Measurements from ENCODE around the gene GOPC.

GOPC gene

GRCh38 chr6:117595099-117595923 is 7.0 kb downstream of the GOPC start:
- no peak overlapping the region for H3K27ac ChIP-seq

GRCh38 chr6:117592983-117593759 is 9.1 kb downstream of the GOPC start:
- H3K4me3 ChIP-seq = no peak overlapping the region
- DNase-seq (ENCODE audit: low spot score) = no peak
- no peak overlapping the region for H3K27ac ChIP-seq
- no peak for TF ChIP-seq CTCF (IDR thresholded peaks at IDR 0.05)

More at GRCh38 chr6:117595099-117595923, 7.0 kb downstream of the GOPC start:
- TF ChIP-seq CTCF (IDR thresholded peaks at IDR 0.05) = no peak
- DNase-seq (ENCODE audit: low spot score) = no peak
- no peak overlapping the region for H3K4me3 ChIP-seq

GRCh38 chr6:117591405-117591804 is 10.9 kb downstream of the GOPC start:
- no peak for TF ChIP-seq CTCF (IDR thresholded peaks at IDR 0.05)
- DNase-seq (ENCODE audit: low spot score) = no peak
- Histone ChIP-seq H3K27ac (no peak overlapping the region), H3K4me3 (no peak overlapping the region)

GRCh38 chr6:117590447-117590846 is 11.9 kb downstream of the GOPC start:
- no peak overlapping the region for H3K27ac ChIP-seq
- DNase-seq (ENCODE audit: low spot score) = no peak
- no peak overlapping the region for H3K4me3 ChIP-seq
- no peak for TF ChIP-seq CTCF (IDR thresholded peaks at IDR 0.05)

- no peak overlapping the region for H3K4me3 ChIP-seq
- DNase-seq (ENCODE audit: low spot score) = no peak
- no peak overlapping the region for H3K27ac ChIP-seq
- no peak for TF ChIP-seq CTCF (IDR thresholded peaks at IDR 0.05)
These were observed 16.7 kb downstream of the GOPC start for GRCh38 chr6:117585647-117586046.

GRCh38 chr6:117574198-117574597 is 28.1 kb downstream of the GOPC start:
- no peak for DNase-seq (ENCODE audit: low spot score)
- Histone ChIP-seq H3K27ac (no peak overlapping the region), H3K4me3 (no peak overlapping the region)
- no peak for TF ChIP-seq CTCF (IDR thresholded peaks at IDR 0.05)

All from coronary artery (tissue), 2 donors.